ENCODE results near the gene ZNF512. TPM values are rescaled to one million over a fixed set of nuclear protein-coding genes. Genes with fewer than 3 reads are reported as not detected.
A peak's percentile ranks its signal among the peaks of the same experiment; 100 is the strongest.

Gene ZNF512
- total and polyA plus RNA-seq, 2 of the 13 experiments (the other 11 are each of a cell fraction or from before 2014, with no cell fraction given) = 29.8 to 31.0 TPM

DNA sequence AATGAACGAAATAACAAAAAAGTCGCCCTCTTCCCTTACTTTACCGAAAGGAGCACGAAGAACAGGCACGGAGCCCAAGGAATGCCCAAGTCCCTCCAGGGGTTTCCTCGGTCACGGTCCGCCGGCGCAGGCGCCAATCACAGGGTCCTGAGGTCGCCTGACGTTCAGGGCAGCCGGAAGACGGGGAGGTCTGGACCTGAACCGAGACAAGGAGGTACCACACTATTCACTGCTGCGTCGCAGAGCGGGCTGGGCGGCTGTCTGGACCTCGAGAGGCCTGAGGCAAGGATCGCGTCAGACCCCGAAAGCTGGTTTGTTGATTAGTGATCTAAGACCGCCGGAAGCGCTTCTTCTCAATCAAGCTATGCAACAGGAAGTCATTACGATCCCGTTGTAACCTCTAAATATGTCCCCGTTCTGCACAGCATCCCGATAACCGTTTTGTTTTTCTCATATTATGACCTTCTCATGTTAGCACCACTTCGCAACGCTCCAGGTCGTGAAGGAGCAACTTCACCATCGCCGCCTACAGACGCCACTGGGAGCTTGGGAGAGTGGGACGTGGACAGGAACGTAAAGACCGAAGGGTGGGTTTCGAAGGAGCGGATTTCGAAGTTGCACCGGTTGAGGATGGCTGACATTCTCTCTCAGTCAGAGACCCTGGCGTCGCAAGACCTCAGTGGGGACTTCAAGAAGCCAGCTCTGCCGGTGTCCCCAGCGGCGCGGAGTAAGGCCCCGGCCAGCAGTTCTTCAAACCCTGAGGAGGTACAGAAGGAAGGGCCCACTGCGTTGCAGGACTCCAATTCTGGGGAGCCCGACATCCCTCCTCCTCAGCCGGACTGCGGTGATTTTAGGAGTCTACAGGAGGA is 80.7 kb downstream of the ZNF512 start, which contains the start of the genes SLC4A1AP and SUPT7L (continued):
- TF ChIP-seq ZNF264 (CRISPR knock-in tag; IDR thresholded peaks at IDR 0.05) (peak; percentile 94), CHD4 (IDR thresholded peaks at IDR 0.05; ENCODE audit: borderline replicate concordance, low read length) (no peak; the same call in 1 of the 2 replicates), KAT7 (CRISPR knock-in tag; IDR thresholded peaks at IDR 0.05; ENCODE audit: borderline replicate concordance) (peak; percentile 100), EHMT2 (IDR thresholded peaks at IDR 0.05; ENCODE audit: borderline replicate concordance, low read depth, low read length) (peak; percentile 94; the same call in 1 of the 2 replicates), ZNF549 (CRISPR knock-in tag; IDR thresholded peaks at IDR 0.05) (no peak), ZSCAN9 (CRISPR knock-in tag; IDR thresholded peaks at IDR 0.05; ENCODE audit: borderline replicate concordance) (peak; percentile 98), SKI (IDR thresholded peaks at IDR 0.05; ENCODE audit: partially characterized antibody) (peak; percentile 81), ZNF83 (CRISPR knock-in tag; IDR thresholded peaks at IDR 0.05; ENCODE audit: borderline replicate concordance) (no peak; the same call in 1 of the 2 replicates)
- TF ChIP-seq, protein P1, sequence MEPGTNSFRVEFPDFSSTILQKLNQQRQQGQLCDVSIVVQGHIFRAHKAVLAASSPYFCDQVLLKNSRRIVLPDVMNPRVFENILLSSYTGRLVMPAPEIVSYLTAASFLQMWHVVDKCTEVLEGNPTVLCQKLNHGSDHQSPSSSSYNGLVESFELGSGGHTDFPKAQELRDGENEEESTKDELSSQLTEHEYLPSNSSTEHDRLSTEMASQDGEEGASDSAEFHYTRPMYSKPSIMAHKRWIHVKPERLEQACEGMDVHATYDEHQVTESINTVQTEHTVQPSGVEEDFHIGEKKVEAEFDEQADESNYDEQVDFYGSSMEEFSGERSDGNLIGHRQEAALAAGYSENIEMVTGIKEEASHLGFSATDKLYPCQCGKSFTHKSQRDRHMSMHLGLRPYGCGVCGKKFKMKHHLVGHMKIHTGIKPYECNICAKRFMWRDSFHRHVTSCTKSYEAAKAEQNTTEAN (CRISPR knock-in tag; conservative IDR thresholded peaks at IDR 0.05) = peak; percentile 88
- TF ChIP-seq, protein P2, sequence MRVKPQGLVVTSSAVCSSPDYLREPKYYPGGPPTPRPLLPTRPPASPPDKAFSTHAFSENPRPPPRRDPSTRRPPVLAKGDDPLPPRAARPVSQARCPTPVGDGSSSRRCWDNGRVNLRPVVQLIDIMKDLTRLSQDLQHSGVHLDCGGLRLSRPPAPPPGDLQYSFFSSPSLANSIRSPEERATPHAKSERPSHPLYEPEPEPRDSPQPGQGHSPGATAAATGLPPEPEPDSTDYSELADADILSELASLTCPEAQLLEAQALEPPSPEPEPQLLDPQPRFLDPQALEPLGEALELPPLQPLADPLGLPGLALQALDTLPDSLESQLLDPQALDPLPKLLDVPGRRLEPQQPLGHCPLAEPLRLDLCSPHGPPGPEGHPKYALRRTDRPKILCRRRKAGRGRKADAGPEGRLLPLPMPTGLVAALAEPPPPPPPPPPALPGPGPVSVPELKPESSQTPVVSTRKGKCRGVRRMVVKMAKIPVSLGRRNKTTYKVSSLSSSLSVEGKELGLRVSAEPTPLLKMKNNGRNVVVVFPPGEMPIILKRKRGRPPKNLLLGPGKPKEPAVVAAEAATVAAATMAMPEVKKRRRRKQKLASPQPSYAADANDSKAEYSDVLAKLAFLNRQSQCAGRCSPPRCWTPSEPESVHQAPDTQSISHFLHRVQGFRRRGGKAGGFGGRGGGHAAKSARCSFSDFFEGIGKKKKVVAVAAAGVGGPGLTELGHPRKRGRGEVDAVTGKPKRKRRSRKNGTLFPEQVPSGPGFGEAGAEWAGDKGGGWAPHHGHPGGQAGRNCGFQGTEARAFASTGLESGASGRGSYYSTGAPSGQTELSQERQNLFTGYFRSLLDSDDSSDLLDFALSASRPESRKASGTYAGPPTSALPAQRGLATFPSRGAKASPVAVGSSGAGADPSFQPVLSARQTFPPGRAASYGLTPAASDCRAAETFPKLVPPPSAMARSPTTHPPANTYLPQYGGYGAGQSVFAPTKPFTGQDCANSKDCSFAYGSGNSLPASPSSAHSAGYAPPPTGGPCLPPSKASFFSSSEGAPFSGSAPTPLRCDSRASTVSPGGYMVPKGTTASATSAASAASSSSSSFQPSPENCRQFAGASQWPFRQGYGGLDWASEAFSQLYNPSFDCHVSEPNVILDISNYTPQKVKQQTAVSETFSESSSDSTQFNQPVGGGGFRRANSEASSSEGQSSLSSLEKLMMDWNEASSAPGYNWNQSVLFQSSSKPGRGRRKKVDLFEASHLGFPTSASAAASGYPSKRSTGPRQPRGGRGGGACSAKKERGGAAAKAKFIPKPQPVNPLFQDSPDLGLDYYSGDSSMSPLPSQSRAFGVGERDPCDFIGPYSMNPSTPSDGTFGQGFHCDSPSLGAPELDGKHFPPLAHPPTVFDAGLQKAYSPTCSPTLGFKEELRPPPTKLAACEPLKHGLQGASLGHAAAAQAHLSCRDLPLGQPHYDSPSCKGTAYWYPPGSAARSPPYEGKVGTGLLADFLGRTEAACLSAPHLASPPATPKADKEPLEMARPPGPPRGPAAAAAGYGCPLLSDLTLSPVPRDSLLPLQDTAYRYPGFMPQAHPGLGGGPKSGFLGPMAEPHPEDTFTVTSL (CRISPR knock-in tag; IDR thresholded peaks at IDR 0.05; ENCODE audit: borderline replicate concordance) = peak; percentile 42; the same call in 1 of the 2 replicates
- TF ChIP-seq, protein P3, sequence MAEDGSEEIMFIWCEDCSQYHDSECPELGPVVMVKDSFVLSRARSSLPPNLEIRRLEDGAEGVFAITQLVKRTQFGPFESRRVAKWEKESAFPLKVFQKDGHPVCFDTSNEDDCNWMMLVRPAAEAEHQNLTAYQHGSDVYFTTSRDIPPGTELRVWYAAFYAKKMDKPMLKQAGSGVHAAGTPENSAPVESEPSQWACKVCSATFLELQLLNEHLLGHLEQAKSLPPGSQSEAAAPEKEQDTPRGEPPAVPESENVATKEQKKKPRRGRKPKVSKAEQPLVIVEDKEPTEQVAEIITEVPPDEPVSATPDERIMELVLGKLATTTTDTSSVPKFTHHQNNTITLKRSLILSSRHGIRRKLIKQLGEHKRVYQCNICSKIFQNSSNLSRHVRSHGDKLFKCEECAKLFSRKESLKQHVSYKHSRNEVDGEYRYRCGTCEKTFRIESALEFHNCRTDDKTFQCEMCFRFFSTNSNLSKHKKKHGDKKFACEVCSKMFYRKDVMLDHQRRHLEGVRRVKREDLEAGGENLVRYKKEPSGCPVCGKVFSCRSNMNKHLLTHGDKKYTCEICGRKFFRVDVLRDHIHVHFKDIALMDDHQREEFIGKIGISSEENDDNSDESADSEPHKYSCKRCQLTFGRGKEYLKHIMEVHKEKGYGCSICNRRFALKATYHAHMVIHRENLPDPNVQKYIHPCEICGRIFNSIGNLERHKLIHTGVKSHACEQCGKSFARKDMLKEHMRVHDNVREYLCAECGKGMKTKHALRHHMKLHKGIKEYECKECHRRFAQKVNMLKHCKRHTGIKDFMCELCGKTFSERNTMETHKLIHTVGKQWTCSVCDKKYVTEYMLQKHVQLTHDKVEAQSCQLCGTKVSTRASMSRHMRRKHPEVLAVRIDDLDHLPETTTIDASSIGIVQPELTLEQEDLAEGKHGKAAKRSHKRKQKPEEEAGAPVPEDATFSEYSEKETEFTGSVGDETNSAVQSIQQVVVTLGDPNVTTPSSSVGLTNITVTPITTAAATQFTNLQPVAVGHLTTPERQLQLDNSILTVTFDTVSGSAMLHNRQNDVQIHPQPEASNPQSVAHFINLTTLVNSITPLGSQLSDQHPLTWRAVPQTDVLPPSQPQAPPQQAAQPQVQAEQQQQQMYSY (CRISPR knock-in tag; IDR thresholded peaks at IDR 0.05) = 0 out of 2 replicates have a peak, but pooled peaks have one; percentile 43
- TF ChIP-seq, protein P4, sequence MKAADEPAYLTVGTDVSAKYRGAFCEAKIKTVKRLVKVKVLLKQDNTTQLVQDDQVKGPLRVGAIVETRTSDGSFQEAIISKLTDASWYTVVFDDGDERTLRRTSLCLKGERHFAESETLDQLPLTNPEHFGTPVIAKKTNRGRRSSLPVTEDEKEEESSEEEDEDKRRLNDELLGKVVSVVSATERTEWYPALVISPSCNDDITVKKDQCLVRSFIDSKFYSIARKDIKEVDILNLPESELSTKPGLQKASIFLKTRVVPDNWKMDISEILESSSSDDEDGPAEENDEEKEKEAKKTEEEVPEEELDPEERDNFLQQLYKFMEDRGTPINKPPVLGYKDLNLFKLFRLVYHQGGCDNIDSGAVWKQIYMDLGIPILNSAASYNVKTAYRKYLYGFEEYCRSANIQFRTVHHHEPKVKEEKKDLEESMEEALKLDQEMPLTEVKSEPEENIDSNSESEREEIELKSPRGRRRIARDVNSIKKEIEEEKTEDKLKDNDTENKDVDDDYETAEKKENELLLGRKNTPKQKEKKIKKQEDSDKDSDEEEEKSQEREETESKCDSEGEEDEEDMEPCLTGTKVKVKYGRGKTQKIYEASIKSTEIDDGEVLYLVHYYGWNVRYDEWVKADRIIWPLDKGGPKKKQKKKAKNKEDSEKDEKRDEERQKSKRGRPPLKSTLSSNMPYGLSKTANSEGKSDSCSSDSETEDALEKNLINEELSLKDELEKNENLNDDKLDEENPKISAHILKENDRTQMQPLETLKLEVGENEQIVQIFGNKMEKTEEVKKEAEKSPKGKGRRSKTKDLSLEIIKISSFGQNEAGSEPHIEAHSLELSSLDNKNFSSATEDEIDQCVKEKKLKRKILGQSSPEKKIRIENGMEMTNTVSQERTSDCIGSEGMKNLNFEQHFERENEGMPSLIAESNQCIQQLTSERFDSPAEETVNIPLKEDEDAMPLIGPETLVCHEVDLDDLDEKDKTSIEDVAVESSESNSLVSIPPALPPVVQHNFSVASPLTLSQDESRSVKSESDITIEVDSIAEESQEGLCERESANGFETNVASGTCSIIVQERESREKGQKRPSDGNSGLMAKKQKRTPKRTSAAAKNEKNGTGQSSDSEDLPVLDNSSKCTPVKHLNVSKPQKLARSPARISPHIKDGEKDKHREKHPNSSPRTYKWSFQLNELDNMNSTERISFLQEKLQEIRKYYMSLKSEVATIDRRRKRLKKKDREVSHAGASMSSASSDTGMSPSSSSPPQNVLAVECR (CRISPR knock-in tag; IDR thresholded peaks at IDR 0.05; ENCODE audit: borderline replicate concordance) = peak; percentile 96
